IPS-18a (cell line): Measurements from ENCODE around the gene ACACB.

Experiments used
- H3K27ac ChIP-seq: one replicate; pipeline ENCODE4 v1.5.1; 2013; ENCODE audit warnings: low read length
- H3K27me3 ChIP-seq: one replicate; pipeline ENCODE4 v1.6.1; 2013; ENCODE audit warnings: mild to moderate bottlenecking, low read length; ENCODE audit not compliant: control insufficient read depth, insufficient read depth
- H3K36me3 ChIP-seq: one replicate; pipeline ENCODE4 v1.6.1; 2013; ENCODE audit warnings: low read depth, low read length; ENCODE audit not compliant: control insufficient read depth
- H3K4me1 ChIP-seq: one replicate; pipeline ENCODE4 v1.6.1; 2013; ENCODE audit warnings: low read depth, low read length; ENCODE audit not compliant: control insufficient read depth
- H3K4me3 ChIP-seq: one replicate; pipeline ENCODE4 v1.5.1; 2013; ENCODE audit warnings: low read length
- H3K9ac ChIP-seq: one replicate; pipeline ENCODE4 v1.6.1; 2013; ENCODE audit warnings: mild to moderate bottlenecking, low read length, moderate library complexity
- H3K9me3 ChIP-seq: one replicate; pipeline ENCODE4 v1.6.1; 2013; ENCODE audit warnings: low read depth, low read length; ENCODE audit not compliant: control insufficient read depth

Gene ACACB

GRCh38 chr12:109274381-109274780 lies 158.0 kb downstream of the ACACB start:
- H3K9ac ChIP-seq: no peak overlapping the region
- H3K27me3 ChIP-seq: no peaks in the 10 kb centered on the region
- H3K36me3 ChIP-seq: no peaks in the 10 kb centered on the region

GRCh38 chr12:109275173-109275572 lies 158.8 kb downstream of the ACACB start:
- Histone ChIP-seq H3K27me3 (no peaks in the 10 kb centered on the region), H3K4me3 (no peak overlapping the region), H3K9me3 (no peaks in the 10 kb centered on the region), H3K4me1 (no peaks in the 10 kb centered on the region), H3K36me3 (no peaks in the 10 kb centered on the region), H3K27ac (no peak overlapping the region), H3K9ac (no peak overlapping the region)

More at GRCh38 chr12:109274381-109274780, 158.0 kb downstream of the ACACB start:
- Histone ChIP-seq H3K4me1 (no peaks in the 10 kb centered on the region), H3K4me3 (no peak overlapping the region), H3K9me3 (no peaks in the 10 kb centered on the region), H3K27ac (no peak overlapping the region)

GRCh38 chr12:109276160-109276559 lies 159.8 kb downstream of the ACACB start:
- Histone ChIP-seq H3K4me1 (no peaks in the 10 kb centered on the region), H3K9me3 (no peaks in the 10 kb centered on the region), H3K4me3 (no peak overlapping the region), H3K9ac (no peak overlapping the region), H3K27ac (no peak overlapping the region), H3K27me3 (no peaks in the 10 kb centered on the region), H3K36me3 (no peaks in the 10 kb centered on the region)

DNA sequence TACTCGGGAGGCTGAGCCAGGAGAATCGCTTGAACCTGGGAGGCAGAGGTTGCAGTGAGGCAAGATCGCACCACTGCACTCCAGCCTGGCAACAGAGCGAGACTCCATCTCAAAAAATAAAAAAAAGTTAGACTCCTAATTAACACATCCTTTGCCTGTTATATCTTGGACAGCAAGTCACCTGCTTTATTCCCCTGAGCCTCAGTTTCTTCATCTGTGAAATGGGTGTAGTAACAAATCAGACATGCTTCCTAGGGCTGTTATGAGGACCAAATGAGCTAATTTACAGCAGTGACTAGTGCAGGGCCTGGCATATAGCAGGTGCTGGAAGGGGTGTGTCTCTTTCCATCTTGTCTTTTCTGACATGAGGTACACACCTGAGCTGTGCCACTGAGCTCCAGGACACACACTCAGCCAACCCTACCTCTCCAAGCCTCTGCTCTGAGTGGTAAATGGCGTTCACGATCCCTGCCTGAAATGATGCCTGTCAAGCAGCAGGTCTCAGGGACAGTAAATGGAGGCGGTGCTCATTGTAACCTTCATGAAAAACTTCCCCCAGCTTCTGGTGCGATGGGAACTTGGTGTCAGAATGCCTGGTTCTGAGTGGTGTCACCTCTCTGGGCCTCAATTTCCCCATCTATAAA lies 161.0 kb downstream of the ACACB start:
- Histone ChIP-seq H3K27ac (no peak overlapping the region), H3K9me3 (no peaks in the 10 kb centered on the region), H3K9ac (no peak overlapping the region), H3K4me1 (no peaks in the 10 kb centered on the region), H3K4me3 (no peak overlapping the region), H3K27me3 (no peaks in the 10 kb centered on the region), H3K36me3 (no peaks in the 10 kb centered on the region)

DNA sequence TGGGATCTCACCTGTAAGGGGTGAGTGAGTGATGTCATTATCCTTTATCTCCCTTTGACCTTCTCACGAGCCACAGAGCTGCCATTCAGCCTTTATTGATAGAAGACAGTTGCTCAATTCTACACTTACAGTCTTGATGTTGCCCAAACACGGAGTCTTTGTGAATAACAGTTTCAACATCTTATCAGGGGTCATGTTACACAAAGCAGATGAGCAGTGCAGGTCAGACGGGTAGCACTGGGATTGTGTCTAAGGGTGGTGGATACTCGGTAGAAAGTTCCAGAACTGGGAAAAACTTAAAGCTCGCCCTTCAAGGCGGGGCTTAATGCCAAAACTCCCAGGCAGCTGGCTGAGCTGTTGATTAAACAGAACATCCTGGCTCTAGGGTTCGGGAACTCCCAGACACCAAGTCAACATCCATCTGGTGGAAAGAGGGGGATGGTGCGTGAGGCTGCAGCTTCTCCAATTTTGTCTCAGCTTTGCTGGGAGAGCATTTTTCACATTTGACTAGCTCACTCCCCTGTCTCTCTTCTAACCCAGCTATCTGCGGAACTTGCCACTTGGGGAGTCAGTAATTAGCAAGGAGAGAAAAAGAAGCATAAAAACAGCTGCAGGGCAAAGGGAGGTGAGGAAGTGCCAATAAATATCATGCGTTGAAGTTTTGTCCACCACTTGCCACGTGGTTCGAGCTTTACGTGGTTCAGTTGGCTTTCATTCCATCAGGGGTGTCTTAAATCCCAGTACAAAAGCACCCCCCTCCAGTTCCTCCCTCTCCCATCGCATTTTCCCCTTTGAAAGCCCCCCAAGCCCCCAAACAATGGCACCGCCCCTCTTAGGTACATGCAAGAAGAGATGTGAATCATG lies 161.7 kb downstream of the ACACB start:
- Histone ChIP-seq H3K4me3 (no peak overlapping the region), H3K9ac (no peak overlapping the region), H3K27me3 (no peaks in the 10 kb centered on the region), H3K9me3 (no peaks in the 10 kb centered on the region), H3K36me3 (no peaks in the 10 kb centered on the region), H3K27ac (no peak overlapping the region), H3K4me1 (no peaks in the 10 kb centered on the region)

GRCh38 chr12:109278912-109279311 lies 162.5 kb downstream of the ACACB start:
- Histone ChIP-seq H3K4me1 (no peaks in the 10 kb centered on the region), H3K27ac (no peak overlapping the region), H3K9ac (no peak overlapping the region), H3K9me3 (no peaks in the 10 kb centered on the region), H3K27me3 (no peaks in the 10 kb centered on the region), H3K4me3 (no peak overlapping the region), H3K36me3 (no peaks in the 10 kb centered on the region)

GRCh38 chr12:109279525-109279924 lies 163.1 kb downstream of the ACACB start:
- Histone ChIP-seq H3K4me3 (no peak overlapping the region), H3K9me3 (no peaks in the 10 kb centered on the region), H3K4me1 (no peaks in the 10 kb centered on the region), H3K36me3 (no peaks in the 10 kb centered on the region), H3K27me3 (no peaks in the 10 kb centered on the region), H3K9ac (no peak overlapping the region), H3K27ac (no peak overlapping the region)

DNA sequence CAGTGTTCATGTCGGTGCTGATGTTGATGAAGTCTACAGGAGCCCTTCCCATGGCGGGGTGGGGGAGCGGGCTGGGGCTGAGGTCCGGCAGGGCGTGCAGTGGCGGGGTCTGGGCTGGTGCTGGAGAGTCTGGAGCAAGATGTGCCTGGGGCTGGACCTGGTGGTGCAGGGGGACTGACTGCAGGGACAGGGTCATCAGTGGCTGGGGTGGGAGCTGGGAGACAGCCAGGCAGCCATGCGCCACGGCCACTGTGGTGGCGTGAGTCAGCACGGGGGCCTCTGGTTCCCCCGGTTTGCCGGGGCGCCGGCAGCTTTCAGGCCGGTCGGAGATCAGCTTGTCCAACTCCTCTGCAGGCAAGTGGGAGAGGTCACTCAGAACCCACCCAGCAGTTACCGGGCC lies 165.1 kb downstream of the ACACB start:
- Histone ChIP-seq H3K9ac (no peak overlapping the region), H3K27me3 (no peaks in the 10 kb centered on the region), H3K27ac (no peak overlapping the region), H3K4me3 (no peak overlapping the region), H3K9me3 (no peaks in the 10 kb centered on the region), H3K4me1 (no peaks in the 10 kb centered on the region), H3K36me3 (no peaks in the 10 kb centered on the region)

GRCh38 chr12:109284392-109284791 lies 168.0 kb downstream of the ACACB start:
- no peak overlapping the region for H3K9ac ChIP-seq
- H3K27me3 ChIP-seq: no peaks in the 10 kb centered on the region
- H3K4me3 ChIP-seq: no peak overlapping the region
- no peaks in the 10 kb centered on the region for H3K4me1 ChIP-seq
- H3K27ac ChIP-seq: no peak overlapping the region
- H3K36me3 ChIP-seq: no peaks in the 10 kb centered on the region
- no peaks in the 10 kb centered on the region for H3K9me3 ChIP-seq

DNA sequence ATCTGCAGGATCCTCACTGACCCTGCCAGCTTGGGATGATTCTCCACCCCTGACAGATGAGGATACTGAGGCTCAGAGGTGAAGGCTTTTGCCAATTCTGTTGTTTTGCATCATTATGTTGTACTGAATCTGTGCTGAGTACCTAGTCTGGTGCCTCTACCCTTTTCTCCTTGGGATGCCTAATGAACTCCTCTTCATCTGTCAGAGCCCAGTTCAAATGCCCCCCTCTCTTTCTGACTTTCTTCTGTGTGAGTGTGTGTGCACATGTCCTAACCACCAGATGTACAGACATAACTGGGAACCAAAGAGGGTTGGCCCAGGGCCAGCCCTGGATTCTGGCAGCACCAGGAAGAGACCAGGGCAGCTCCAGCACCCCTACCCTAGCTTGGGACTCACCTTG lies 169.9 kb downstream of the ACACB start:
- Histone ChIP-seq H3K4me3 (no peak overlapping the region), H3K9me3 (no peaks in the 10 kb centered on the region), H3K9ac (no peak overlapping the region), H3K27me3 (no peaks in the 10 kb centered on the region), H3K27ac (no peak overlapping the region), H3K36me3 (no peaks in the 10 kb centered on the region), H3K4me1 (peaks cover 6% of the 10 kb centered on the region)

GRCh38 chr12:109286652-109287051 lies 170.3 kb downstream of the ACACB start:
- no peak overlapping the region for H3K27ac ChIP-seq
- H3K4me1 ChIP-seq: peaks cover 6% of the 10 kb centered on the region
- H3K9ac ChIP-seq: no peak overlapping the region
- H3K4me3 ChIP-seq: no peak overlapping the region
- H3K36me3 ChIP-seq: no peaks in the 10 kb centered on the region
- H3K9me3 ChIP-seq: no peaks in the 10 kb centered on the region
- no peaks in the 10 kb centered on the region for H3K27me3 ChIP-seq

DNA sequence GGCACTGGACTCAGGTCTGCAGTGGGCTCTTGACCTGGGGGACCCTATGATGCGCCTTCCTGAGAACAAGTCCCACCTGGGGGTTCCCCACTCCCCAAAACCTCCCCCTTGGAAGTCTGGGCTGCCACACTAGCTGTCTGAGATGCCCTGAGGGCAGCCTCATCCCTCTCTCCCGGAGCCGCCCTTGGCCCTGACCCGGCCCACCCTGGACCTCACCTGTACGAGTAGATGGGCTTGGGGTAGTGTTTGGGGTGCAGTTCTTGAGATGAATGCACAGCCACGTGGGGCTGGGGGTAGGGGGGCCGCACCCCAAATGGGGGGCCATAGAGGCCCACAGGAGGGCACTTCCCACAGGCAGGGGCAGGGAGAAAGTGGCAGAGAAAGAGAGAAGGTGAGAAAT lies 170.8 kb downstream of the ACACB start:
- Histone ChIP-seq H3K27me3 (no peaks in the 10 kb centered on the region), H3K4me1 (peaks cover 6% of the 10 kb centered on the region), H3K27ac (no peak overlapping the region), H3K9me3 (no peaks in the 10 kb centered on the region), H3K4me3 (no peak overlapping the region), H3K36me3 (no peaks in the 10 kb centered on the region), H3K9ac (no peak overlapping the region)
